Body of pancreas (tissue), 4 donors: ENCODE results near the gene PBOV1.

Experiments used
- CTCF ChIP-seq, 7 experiments: fragments of 450-650 bp in 4 of 7; fragments of 200-600 bp in 3 of 7; sonication (generic) in 3 of 7; IDR thresholded peaks; one replicate each; pipeline ENCODE4 v1.5.1; 2016 to 2019; ENCODE audit warnings: antibody characterized with exemption in 7 of 7
- POLR2A ChIP-seq, 3 donors: fragments of 450-650 bp; IDR thresholded peaks; one replicate each; pipeline ENCODE4 v1.6.1; 2016; ENCODE audit warnings: antibody characterized with exemption in 3 of 3, mild to moderate bottlenecking in 2 of 3

GRCh38 chr6:138175596-138175995 is 42.7 kb downstream of the PBOV1 start:
- TF ChIP-seq CTCF (IDR thresholded peaks at IDR 0.05) (no peak), POLR2A (IDR thresholded peaks at IDR 0.05) (no peak)
